Activated naive CD8-positive, alpha-beta T cell treated with anti-CD3 and anti-CD28 coated beads for 36 hours (primary cell): Measurements from ENCODE around the gene TSHZ2. TPM values are rescaled to one million over a fixed set of nuclear protein-coding genes. Genes with fewer than 3 reads are reported as not detected.
"Not testable (repeated sequence)": the region's sequence is repeated elsewhere in the genome, so short reads cannot be mapped to it uniquely, and the experiment has no call there.

Source experiments
- DNase-seq: peaks from one replicate; pipeline ENCODE4 v3.0.0; 2021
- H3K27ac Mint-ChIP-seq: one replicate; pipeline ENCODE4 v1.8.0; 2022; ENCODE audit warnings: mild to moderate bottlenecking, moderate library complexity, mixed read lengths
- H3K27me3 Mint-ChIP-seq: one replicate; pipeline ENCODE4 v1.8.0; 2022; ENCODE audit warnings: mild to moderate bottlenecking, mixed read lengths
- H3K36me3 Mint-ChIP-seq: one replicate; pipeline ENCODE4 v1.8.0; 2021; ENCODE audit warnings: mild to moderate bottlenecking, mixed read lengths
- H3K4me1 Mint-ChIP-seq: one replicate; pipeline ENCODE4 v1.8.0; 2021; ENCODE audit warnings: mixed read lengths
- H3K4me3 Mint-ChIP-seq: one replicate; pipeline ENCODE4 v1.8.0; 2022; ENCODE audit warnings: mild to moderate bottlenecking, moderate library complexity, mixed read lengths
- H3K9me3 Mint-ChIP-seq: one replicate; pipeline ENCODE4 v1.8.0; 2022; ENCODE audit warnings: mixed read lengths
- total RNA-seq, 2 experiments: library from RNA; stranded (reverse); gene quantifications; one replicate each; pipeline ENCODE4 v1.2.3, GENCODE V29; 2021

The TSHZ2 gene
- total RNA-seq, 2 experiments from 2014 or later, result 0.54 to 0.74 TPM

GRCh38 chr20:53468587-53468986 is 496.4 kb downstream of the TSHZ2 start:
- H3K27ac Mint-ChIP-seq, result no peak overlapping the region
- H3K4me1 Mint-ChIP-seq, result no peaks in the 10 kb centered on the region
- H3K36me3 Mint-ChIP-seq, result no peaks in the 10 kb centered on the region

GRCh38 chr20:53472859-53473258 is 500.7 kb downstream of the TSHZ2 start:
- not testable (repeated sequence) for DNase-seq, H3K27me3 Mint-ChIP-seq, H3K9me3 Mint-ChIP-seq, H3K36me3 Mint-ChIP-seq, H3K27ac Mint-ChIP-seq, H3K4me3 Mint-ChIP-seq, H3K4me1 Mint-ChIP-seq

More at GRCh38 chr20:53468587-53468986, 496.4 kb downstream of the TSHZ2 start:
- Mint-ChIP-seq H3K9me3 (peaks cover 1% of the 10 kb centered on the region), H3K27me3 (peaks cover 4% of the 10 kb centered on the region), H3K4me3 (no peak overlapping the region)
- no peak for DNase-seq

- Mint-ChIP-seq H3K27me3 (no peaks in the 10 kb centered on the region), H3K4me1 (no peaks in the 10 kb centered on the region), H3K9me3 (peaks cover 3% of the 10 kb centered on the region), H3K27ac (no peak overlapping the region), H3K36me3 (no peaks in the 10 kb centered on the region), H3K4me3 (no peak overlapping the region)
- no peak for DNase-seq
These were observed 508.8 kb downstream of the TSHZ2 start for GRCh38 chr20:53480913-53481312.

GRCh38 chr20:53487461-53488200 is 515.5 kb downstream of the TSHZ2 start:
- H3K9me3 Mint-ChIP-seq, result peaks cover 2% of the 10 kb centered on the region
- no peak overlapping the region for H3K4me3 Mint-ChIP-seq
- no peak for DNase-seq
- no peaks in the 10 kb centered on the region for H3K27me3 Mint-ChIP-seq
- H3K36me3 Mint-ChIP-seq, result no peaks in the 10 kb centered on the region
- H3K4me1 Mint-ChIP-seq, result peaks cover 22% of the 10 kb centered on the region
- H3K27ac Mint-ChIP-seq, result no peak overlapping the region

- no peaks in the 10 kb centered on the region for H3K27me3 Mint-ChIP-seq
- H3K36me3 Mint-ChIP-seq, result no peaks in the 10 kb centered on the region
- H3K27ac Mint-ChIP-seq, result no peak overlapping the region
- H3K4me3 Mint-ChIP-seq, result no peak overlapping the region
- DNase-seq, result no peak
- peaks cover 2% of the 10 kb centered on the region for H3K9me3 Mint-ChIP-seq
- peaks cover 22% of the 10 kb centered on the region for H3K4me1 Mint-ChIP-seq
These were observed 516.7 kb downstream of the TSHZ2 start for GRCh38 chr20:53488775-53489272.

GRCh38 chr20:53489528-53489927 is 517.4 kb downstream of the TSHZ2 start:
- no peak overlapping the region for H3K27ac Mint-ChIP-seq
- peaks cover 22% of the 10 kb centered on the region for H3K4me1 Mint-ChIP-seq
- no peak overlapping the region for H3K4me3 Mint-ChIP-seq
- H3K36me3 Mint-ChIP-seq, result no peaks in the 10 kb centered on the region
- H3K27me3 Mint-ChIP-seq, result no peaks in the 10 kb centered on the region
- no peaks in the 10 kb centered on the region for H3K9me3 Mint-ChIP-seq
- DNase-seq, result no peak

- H3K27ac Mint-ChIP-seq, result peak overlapping the region; percentile 46
- no peak overlapping the region for H3K4me3 Mint-ChIP-seq
- DNase-seq, result no peak
- H3K4me1 Mint-ChIP-seq, result peaks cover 22% of the 10 kb centered on the region
- H3K36me3 Mint-ChIP-seq, result no peaks in the 10 kb centered on the region
- H3K27me3 Mint-ChIP-seq, result no peaks in the 10 kb centered on the region
- H3K9me3 Mint-ChIP-seq, result no peaks in the 10 kb centered on the region
These were observed 518.5 kb downstream of the TSHZ2 start for GRCh38 chr20:53490620-53491019.

GRCh38 chr20:53491462-53491861 is 519.3 kb downstream of the TSHZ2 start:
- H3K4me3 Mint-ChIP-seq, result no peak overlapping the region

GRCh38 chr20:53492212-53492611 is 520.1 kb downstream of the TSHZ2 start:
- Mint-ChIP-seq H3K27me3 (no peaks in the 10 kb centered on the region), H3K4me1 (peaks cover 22% of the 10 kb centered on the region), H3K9me3 (peaks cover 2% of the 10 kb centered on the region), H3K4me3 (no peak overlapping the region), H3K27ac (no peak overlapping the region), H3K36me3 (no peaks in the 10 kb centered on the region)
- DNase-seq, result no peak

More at GRCh38 chr20:53491462-53491861, 519.3 kb downstream of the TSHZ2 start:
- H3K27me3 Mint-ChIP-seq, result no peaks in the 10 kb centered on the region
- no peak for DNase-seq
- peak overlapping the region; percentile 56 for H3K27ac Mint-ChIP-seq
- no peaks in the 10 kb centered on the region for H3K36me3 Mint-ChIP-seq
- no peaks in the 10 kb centered on the region for H3K9me3 Mint-ChIP-seq
- peaks cover 22% of the 10 kb centered on the region for H3K4me1 Mint-ChIP-seq

GRCh38 chr20:53493311-53493857 is 521.2 kb downstream of the TSHZ2 start:
- no peaks in the 10 kb centered on the region for H3K36me3 Mint-ChIP-seq
- H3K4me3 Mint-ChIP-seq, result no peak overlapping the region
- peaks cover 2% of the 10 kb centered on the region for H3K9me3 Mint-ChIP-seq
- DNase-seq, result no peak
- H3K4me1 Mint-ChIP-seq, result peaks cover 22% of the 10 kb centered on the region
- H3K27me3 Mint-ChIP-seq, result no peaks in the 10 kb centered on the region
- H3K27ac Mint-ChIP-seq, result no peak overlapping the region

GRCh38 chr20:53494753-53495152 is 522.6 kb downstream of the TSHZ2 start:
- no peaks in the 10 kb centered on the region for H3K36me3 Mint-ChIP-seq
- peaks cover 22% of the 10 kb centered on the region for H3K4me1 Mint-ChIP-seq
- H3K27me3 Mint-ChIP-seq, result no peaks in the 10 kb centered on the region
- no peak for DNase-seq
- H3K27ac Mint-ChIP-seq, result no peak overlapping the region
- no peak overlapping the region for H3K4me3 Mint-ChIP-seq
- peaks cover 2% of the 10 kb centered on the region for H3K9me3 Mint-ChIP-seq

GRCh38 chr20:53495398-53496092 is 523.4 kb downstream of the TSHZ2 start:
- DNase-seq, result no peak
- Mint-ChIP-seq H3K9me3 (peaks cover 2% of the 10 kb centered on the region), H3K36me3 (no peaks in the 10 kb centered on the region), H3K27ac (no peak overlapping the region), H3K4me1 (peaks cover 19% of the 10 kb centered on the region), H3K27me3 (no peaks in the 10 kb centered on the region), H3K4me3 (no peak overlapping the region)

- H3K27me3 Mint-ChIP-seq, result no peaks in the 10 kb centered on the region
- H3K27ac Mint-ChIP-seq, result no peak overlapping the region
- DNase-seq, result no peak
- no peak overlapping the region for H3K4me3 Mint-ChIP-seq
- no peaks in the 10 kb centered on the region for H3K36me3 Mint-ChIP-seq
- peaks cover 2% of the 10 kb centered on the region for H3K4me1 Mint-ChIP-seq
- H3K9me3 Mint-ChIP-seq, result peaks cover 2% of the 10 kb centered on the region
These were observed 525.1 kb downstream of the TSHZ2 start for GRCh38 chr20:53497246-53497645.

- DNase-seq, result no peak
- Mint-ChIP-seq H3K9me3 (peaks cover 2% of the 10 kb centered on the region), H3K27me3 (no peaks in the 10 kb centered on the region), H3K36me3 (no peaks in the 10 kb centered on the region), H3K4me3 (no peak overlapping the region), H3K27ac (no peak overlapping the region), H3K4me1 (no peaks in the 10 kb centered on the region)
These were observed 526.2 kb downstream of the TSHZ2 start for GRCh38 chr20:53498341-53498740.

- H3K36me3 Mint-ChIP-seq, result no peaks in the 10 kb centered on the region
- H3K27ac Mint-ChIP-seq, result no peak overlapping the region
- no peaks in the 10 kb centered on the region for H3K4me1 Mint-ChIP-seq
- no peak overlapping the region for H3K4me3 Mint-ChIP-seq
- H3K9me3 Mint-ChIP-seq, result peaks cover 3% of the 10 kb centered on the region
- no peaks in the 10 kb centered on the region for H3K27me3 Mint-ChIP-seq
- no peak for DNase-seq
These were observed 528.5 kb downstream of the TSHZ2 start for GRCh38 chr20:53500651-53501050.
